HG03378 (cell line): ENCODE results near the gene SF3B1.
"Not testable (repeated sequence)": the region's sequence is repeated elsewhere in the genome, so short reads cannot be mapped to it uniquely, and the experiment has no call there.

Experiments used
- ATAC-seq: cut with Tn5 transposase; IDR thresholded peaks from one replicate; pipeline ENCODE4 v1.9.1; 2021; ENCODE audit warnings: mild to moderate bottlenecking, moderate library complexity; ENCODE audit not compliant: unreplicated experiment

The SF3B1 gene

DNA sequence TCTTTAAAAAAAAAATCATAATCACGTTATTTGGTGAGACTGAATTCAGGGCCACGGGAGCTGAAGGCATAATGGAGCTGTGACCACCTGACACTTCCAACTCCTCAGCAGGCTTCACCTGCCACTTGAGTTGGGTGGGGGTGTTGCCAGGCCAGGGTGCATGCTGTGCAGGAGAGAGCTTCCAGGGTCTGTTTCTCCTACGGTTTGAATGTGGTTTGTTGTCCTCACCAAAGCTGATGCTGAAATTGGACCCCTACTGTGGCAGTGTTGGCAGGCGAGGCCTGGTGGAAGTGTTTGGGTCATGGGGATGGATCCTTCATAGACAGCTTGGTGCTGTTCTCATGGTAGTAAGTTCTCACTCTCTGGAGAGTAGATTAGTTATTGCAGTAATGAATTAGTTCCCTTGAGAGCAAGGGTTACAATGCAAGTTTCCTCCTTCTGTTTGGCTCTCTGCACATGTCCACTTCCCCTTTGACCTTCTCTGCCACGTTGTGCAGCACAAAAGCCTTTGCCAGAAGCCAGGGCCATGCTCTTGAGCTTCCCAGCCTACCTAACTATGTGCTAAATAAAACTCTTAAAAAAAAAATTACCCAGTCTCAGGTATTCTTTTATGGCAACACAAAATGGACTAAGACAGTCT, 86.0 kb downstream of the SF3B1 start:
- ATAC-seq, result no peak

DNA sequence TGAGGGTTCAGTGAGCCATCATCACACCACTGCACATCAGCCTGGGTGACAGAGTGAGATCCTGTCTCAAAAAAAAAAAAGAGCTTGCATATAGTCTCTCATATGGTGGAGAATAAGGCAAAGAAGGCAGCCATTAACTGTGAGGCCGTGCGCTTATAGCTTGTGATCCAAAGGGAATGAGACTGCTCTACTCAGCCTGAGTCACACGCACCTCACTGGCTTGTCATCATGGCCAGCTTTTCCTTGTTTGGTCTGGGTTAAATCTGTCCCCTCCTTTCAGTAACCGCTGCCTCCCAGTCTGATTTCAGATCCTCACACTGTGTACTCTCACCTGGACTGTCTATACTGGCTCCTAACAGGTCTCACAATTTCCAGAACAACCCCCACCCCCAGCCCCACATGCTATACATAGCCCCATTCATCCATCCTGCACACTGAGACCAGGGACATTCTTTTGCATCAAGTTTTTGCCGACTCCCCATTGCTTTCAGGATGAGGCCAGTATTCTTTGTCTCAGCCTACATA, 88.9 kb downstream of the SF3B1 start:
- ATAC-seq, result no peak

DNA sequence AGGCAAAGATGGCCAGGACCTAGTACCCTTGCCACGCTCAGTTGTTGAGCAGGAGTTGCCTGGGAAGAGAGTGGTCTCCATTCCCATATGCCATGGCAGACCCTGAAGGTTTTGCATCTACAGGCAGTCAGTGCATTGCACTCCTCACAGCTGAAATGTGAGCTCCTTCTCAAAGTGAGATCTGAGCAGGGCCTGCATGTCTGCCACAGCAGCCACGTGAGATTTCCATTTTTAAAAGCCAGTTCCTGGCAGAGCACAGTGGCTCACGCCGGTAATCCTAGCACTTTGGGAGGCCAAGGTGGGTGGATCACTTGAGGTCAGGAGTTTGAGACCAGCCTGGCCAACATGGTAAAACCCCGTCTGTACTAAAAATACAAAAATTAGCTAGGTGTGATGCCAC, 90.9 kb downstream of the SF3B1 start:
- ATAC-seq, result not testable (repeated sequence)

DNA sequence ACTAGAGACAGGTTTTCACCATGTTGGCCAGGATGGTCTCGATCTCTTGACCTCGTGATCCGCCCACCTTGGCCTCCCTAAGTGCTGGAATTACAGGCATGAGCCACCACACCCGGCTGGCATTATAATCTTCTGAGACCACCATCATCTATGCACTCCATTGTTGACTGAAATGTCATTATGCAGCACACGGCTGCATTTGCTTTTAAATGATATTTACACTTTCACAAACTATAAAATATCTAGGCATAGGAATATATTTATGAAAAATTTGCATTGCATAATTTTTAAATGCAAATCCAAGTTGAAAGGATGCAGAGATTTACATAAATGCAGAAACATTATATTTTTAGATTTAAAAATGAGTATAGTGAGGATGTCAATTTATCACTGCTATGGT, 94.2 kb downstream of the SF3B1 start:
- no peak for ATAC-seq
